ENCODE measurements around the gene ESRRA.
A peak's percentile ranks its signal among the peaks of the same experiment; 100 is the strongest.
"Not testable (repeated sequence)": the region's sequence is repeated elsewhere in the genome, so short reads cannot be mapped to it uniquely, and the experiment has no call there.

The ESRRA gene

GRCh38 chr11:64292460-64293254 lies 12.7 kb upstream of the ESRRA start:
- no peak for DNase-seq (ENCODE audit: low spot score)

- DNase-seq (ENCODE audit: low spot score): no peak
Observed at GRCh38 chr11:64294774-64295173, 10.6 kb upstream of the ESRRA start.

GRCh38 chr11:64295760-64296159 lies 9.6 kb upstream of the ESRRA start:
- DNase-seq (ENCODE audit: low spot score): no peak

DNA sequence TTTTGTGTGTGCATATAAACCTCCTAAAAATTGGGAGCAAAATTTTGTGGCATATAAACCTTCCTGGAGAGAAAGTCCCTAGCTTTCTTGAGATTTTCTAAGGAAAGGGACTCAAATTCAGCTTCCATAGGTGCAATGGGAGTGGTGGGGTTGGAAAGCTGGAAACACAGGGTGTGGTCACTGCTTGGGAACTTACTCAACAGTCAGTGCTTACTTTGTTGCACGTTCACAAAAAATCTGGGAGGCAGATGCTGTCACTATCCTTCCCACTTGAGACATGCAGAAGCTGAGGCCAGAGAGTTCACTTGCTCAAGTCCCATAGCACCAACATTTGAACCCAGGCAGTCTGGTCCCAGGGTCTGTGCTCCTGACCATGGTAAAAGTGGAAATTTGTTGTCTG lies 9.1 kb upstream of the ESRRA start:
- no peak for DNase-seq (ENCODE audit: low spot score)

- DNase-seq (ENCODE audit: low spot score): no peak
Observed at GRCh38 chr11:64296830-64297698, 8.3 kb upstream of the ESRRA start.

DNA sequence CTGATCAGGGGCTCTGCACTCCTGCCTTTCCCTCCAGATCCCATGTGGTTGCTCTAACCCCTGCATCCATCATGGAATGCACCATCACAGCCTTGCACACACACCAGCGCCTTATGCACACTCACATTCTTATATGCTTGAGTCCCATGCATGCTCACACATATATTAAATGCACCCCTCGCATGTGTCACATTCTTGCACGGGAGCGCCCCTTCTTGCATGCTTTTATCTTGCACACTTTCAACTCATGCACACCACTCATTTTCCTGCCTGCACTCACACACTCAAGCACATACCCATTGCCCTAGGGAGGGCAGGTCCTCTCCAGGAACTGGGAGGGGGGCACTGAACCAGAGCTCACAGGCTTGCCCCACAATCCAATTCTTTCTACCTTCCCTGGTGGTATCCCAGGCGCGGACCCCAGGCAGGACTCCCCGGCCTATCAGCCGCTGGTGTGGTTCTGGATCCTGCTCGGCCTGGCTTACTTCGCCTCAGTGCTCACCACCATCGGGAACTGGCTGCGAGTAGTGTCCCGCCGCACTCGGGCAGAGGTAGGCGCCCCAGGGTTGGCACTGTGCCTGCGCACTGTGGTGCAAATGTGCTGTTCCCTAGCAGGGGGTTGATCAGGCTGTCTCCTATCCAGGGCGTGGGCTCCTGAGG lies 7.5 kb upstream of the ESRRA start:
- DNase-seq (ENCODE audit: low spot score): no peak

DNA sequence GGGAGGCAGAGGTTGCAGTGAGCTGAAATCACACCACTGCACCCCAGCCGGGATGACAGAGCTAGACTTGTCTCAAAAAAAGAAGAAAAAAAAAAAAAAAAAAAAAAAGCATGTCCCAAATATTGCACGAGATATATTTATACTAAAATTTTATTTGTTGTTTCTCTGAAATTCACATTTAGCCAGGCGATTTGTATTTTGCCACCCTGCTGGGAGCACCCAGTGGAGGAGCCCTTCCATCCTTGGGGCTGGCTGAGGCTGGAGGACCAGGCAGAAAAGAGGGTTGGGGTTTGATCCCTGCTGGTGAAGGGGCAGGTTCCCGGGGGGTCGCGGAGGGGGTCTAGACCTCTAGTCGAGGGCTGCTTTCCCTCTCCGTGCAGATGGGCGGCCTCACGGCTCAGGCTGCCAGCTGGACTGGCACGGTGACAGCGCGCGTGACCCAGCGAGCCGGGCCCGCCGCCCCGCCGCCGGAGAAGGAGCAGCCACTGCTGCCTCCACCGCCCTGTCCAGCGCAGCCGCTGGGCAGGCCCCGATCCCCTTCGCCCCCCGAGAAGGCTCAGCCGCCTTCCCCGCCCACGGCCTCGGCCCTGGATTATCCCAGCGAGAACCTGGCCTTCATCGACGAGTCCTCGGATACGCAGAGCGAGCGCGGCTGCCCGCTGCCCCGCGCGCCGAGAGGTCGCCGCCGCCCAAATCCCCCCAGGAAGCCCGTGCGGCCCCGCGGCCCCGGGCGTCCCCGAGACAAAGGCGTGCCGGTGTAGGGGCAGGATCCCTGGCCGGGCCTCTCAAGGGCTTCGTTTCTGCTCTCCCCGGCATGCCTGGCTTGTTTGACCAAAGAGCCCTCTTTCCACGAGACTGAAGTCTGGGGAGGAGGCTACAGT lies 6.1 kb upstream of the ESRRA start:
- DNase-seq (ENCODE audit: low spot score): no peak

DNA sequence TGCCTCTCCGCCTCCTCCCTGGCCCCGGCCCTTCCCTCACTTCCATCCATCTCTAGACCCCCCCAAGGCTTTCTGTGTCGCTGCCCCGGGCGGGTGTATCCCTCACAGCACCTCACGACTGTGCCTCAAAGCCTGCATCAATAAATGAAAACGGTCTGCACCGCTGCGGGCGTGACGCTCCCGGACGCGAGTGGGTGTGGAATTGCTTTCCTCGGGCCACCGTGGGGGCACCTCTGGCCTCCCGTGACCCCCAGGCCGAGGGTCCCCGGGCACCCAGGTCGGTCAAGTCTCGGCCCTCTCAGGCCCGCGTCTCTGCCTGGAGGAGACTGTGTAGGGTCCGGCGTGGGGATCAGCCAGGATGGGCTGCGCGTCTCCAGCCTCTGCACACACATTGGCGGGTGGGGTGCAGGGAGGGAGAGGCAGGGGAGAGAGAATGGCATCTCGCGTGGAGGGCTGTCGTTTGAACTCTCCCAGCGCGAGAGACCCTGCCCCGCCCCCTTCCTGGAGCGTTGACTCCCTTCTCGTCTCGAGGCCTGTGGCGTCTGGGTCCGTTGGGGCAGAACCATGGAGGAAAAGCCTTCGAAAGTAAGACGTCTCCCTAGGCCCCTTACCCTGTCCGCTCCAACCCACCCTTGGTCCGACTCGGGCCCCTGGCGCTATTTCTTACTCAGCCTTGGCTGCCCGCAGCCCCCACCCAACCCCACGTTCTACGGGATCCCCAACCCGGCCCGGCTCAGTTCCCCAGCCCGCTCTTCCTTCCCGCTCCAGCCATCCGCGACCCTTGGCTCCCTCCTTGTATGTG lies 5.3 kb upstream of the ESRRA start, which contains the start of gene CATSPERZ:
TSS of gene CATSPERZ (plus strand) at position 512 of the 802 bp plus-strand sequence. CDS start at position 565, 53 bp downstream.
- no peak for DNase-seq (ENCODE audit: low spot score)

DNA sequence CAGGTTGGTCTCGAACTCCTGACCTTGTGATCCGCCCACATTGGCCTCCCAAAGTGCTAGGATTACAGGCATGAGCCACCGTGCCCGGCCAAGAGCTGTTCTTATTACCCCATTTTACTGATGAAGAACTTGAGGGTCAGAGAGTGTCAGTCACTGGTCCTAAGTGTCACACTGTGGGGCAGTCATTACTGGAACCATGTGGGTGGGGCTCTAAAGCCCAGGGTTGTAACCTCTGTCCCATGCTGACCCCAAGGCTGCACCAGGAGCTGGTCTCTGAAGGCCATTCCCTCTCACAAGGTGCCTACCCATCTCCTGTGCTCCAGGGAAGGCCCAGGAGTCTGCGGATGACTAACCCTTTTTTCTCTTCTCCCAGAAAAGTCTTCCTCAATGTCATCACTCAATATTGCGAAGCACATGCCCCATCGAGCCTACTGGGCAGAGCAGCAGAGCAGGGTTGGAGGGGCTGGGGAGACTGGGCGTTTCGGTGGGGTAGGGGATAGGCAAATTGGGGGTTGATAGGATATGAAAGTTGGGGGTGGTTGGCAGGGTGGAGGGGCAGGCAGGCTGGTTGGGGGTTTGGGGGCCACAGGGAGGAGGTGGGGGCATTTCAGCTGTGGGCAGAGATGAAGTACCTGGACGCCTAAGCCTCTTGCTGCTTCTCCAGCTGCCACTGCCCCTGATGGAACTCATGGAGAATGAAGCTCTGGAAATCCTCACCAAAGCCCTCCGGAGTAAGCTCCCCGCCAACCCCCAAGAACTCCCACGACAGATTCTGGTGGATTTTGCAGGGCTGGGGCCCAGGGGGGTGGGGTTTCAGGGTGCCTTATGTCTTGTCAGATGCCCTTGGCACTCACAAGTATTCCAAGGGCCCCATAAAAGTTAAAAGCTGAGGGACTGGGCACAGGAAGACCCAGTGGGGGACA lies 2.0 kb upstream of the ESRRA start:
- no peak for DNase-seq (ENCODE audit: low spot score)

GRCh38 chr11:64304032-64304315 lies 1.4 kb upstream of the ESRRA start:
- no peak for DNase-seq (ENCODE audit: low spot score)

- DNase-seq (ENCODE audit: low spot score): peak; percentile 93
Observed at GRCh38 chr11:64304316-64305072, 830 bp upstream of the ESRRA start.

DNA sequence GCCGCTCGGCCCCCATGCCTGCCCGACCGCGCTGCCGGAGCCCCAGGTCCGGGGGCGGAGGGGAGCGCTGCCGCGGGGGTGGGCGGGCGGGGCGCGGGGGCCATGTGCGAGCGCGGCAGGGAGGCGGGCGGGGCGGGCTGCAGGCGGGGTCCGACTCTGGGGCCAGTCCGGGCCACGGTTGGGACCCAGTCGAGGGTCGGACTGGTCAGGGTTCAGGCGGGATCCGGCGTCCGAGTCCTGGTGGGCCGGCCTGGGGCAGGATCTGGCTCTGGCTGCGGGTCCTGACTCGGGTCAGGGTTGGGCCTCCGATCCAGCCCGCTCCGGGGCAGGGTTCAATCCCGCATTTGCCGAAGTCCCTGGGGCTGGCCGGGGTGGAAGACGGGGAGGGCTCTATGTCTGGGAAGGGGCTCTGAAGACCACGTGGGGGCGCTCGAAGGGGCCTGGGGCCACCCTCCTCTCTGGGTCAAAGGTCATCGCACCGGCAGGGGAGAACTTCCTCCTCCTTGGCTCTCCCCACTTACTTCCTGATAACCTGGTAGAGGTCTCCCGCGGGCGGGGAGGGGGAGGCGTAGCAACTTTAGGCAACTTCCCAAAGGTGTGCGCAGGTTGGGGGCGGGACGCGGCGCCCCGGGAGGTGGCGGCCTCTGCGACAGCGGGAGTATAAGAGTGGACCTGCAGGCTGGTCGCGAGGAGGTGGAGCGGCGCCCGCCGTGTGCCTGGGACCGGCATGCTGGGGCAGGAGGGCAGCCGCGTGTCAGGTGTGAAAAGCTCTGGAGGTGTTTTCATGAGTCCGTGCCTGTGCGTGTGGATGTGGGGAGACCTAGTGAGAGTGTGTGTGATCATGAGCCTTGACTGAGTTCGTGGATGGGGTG lies 603 bp downstream of the ESRRA start:
- peak; percentile 63 for DNase-seq (ENCODE audit: low spot score)

GRCh38 chr11:64306563-64306875 lies 1.2 kb downstream of the ESRRA start:
- DNase-seq (ENCODE audit: low spot score): no peak

GRCh38 chr11:64306876-64307622 lies 1.7 kb downstream of the ESRRA start:
- DNase-seq (ENCODE audit: low spot score): peak; percentile 57

- not testable (repeated sequence) for DNase-seq (ENCODE audit: low spot score)
Observed at GRCh38 chr11:64307795-64308194, 2.5 kb downstream of the ESRRA start.

DNA sequence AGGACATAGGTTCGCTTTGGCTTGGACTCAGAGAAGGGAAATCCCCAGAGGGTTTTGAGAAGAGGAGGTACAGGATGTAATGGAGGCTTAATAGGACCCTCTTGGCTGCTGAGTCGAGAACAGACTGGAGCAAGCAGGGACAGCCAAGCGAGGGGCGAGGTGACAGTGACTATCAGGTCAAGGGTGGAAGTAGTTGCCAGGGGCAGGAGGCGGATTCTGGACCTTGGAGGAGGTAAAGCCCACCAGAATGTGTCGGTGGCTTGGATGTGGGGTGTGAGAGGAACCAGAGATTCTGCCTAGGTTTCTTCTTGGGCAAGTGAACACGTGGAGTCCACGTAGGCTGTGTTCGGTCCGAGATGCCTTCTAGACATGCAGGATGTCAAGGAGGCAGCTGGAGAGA lies 7.6 kb downstream of the ESRRA start:
- no peak for DNase-seq (ENCODE audit: low spot score)

DNA sequence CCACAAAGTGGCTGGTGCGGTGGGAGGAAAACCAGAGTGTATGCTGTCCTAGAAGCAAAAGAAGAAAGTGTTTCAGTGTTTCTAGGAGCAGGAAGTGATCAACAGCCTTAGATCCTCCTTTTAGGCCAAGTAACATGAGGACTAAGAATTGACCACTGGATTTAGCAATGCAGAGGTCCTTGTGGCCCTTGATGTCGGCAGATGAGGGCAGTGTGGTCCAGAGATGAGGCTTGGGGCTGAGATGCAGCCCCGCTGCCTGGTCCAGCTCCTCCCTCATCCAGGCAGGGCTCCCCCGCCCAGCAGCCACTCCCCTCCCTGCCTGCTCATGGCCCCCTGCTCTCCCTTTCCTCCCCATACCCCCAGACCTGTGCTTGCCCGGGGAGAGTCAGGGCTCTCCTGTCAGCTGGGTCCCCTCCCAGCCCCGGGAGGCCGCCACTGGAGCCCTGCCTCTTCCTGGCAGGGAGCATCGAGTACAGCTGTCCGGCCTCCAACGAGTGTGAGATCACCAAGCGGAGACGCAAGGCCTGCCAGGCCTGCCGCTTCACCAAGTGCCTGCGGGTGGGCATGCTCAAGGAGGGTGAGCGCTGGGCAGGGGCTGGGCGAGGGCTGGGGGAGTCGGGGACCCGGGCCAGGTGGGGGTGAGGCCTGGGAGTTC lies 8.3 kb downstream of the ESRRA start:
- DNase-seq (ENCODE audit: low spot score): no peak
